Measurements from ENCODE around the gene NOX3.
"Not testable (repeated sequence)": the region's sequence is repeated elsewhere in the genome, so short reads cannot be mapped to it uniquely, and the experiment has no call there.

Gene NOX3

GRCh38 chr6:155398221-155398620 is 57.4 kb downstream of the NOX3 start:
- DNase-seq = no peak

- DNase-seq = no peak
Observed at GRCh38 chr6:155397172-155397705, 58.4 kb downstream of the NOX3 start.

GRCh38 chr6:155396605-155397004 is 59.0 kb downstream of the NOX3 start:
- no peak for DNase-seq

- DNase-seq = no peak
Observed at GRCh38 chr6:155395339-155395738, 60.3 kb downstream of the NOX3 start.

GRCh38 chr6:155389130-155389529 is 66.5 kb downstream of the NOX3 start:
- DNase-seq = no peak

- DNase-seq = no peak
Observed at GRCh38 chr6:155388591-155388990, 67.0 kb downstream of the NOX3 start.

- no peak for DNase-seq
Observed at GRCh38 chr6:155387481-155387880, 68.2 kb downstream of the NOX3 start.

GRCh38 chr6:155384321-155384952 is 71.2 kb downstream of the NOX3 start:
- no peak for DNase-seq

- no peak for DNase-seq
Observed at GRCh38 chr6:155383913-155384312, 71.7 kb downstream of the NOX3 start.

GRCh38 chr6:155382338-155382685 is 73.3 kb downstream of the NOX3 start:
- DNase-seq = no peak

GRCh38 chr6:155381673-155382337 is 73.8 kb downstream of the NOX3 start:
- DNase-seq = no peak

- DNase-seq = no peak
Observed at GRCh38 chr6:155380666-155381332, 74.8 kb downstream of the NOX3 start.

GRCh38 chr6:155378724-155379123 is 76.9 kb downstream of the NOX3 start:
- no peak for DNase-seq

GRCh38 chr6:155378276-155378675 is 77.4 kb downstream of the NOX3 start:
- DNase-seq = no peak

GRCh38 chr6:155377061-155377460 is 78.6 kb downstream of the NOX3 start:
- DNase-seq = no peak

- DNase-seq = no peak
Observed at GRCh38 chr6:155375801-155376200, 79.8 kb downstream of the NOX3 start.

GRCh38 chr6:155374681-155375080 is 81.0 kb downstream of the NOX3 start:
- DNase-seq = no peak

GRCh38 chr6:155373276-155373675 is 82.4 kb downstream of the NOX3 start:
- DNase-seq = no peak

GRCh38 chr6:155372256-155372655 is 83.4 kb downstream of the NOX3 start:
- DNase-seq = no peak

- no peak for DNase-seq
Observed at GRCh38 chr6:155371230-155371629, 84.4 kb downstream of the NOX3 start.

- no peak for DNase-seq
Observed at GRCh38 chr6:155366325-155366724, 89.3 kb downstream of the NOX3 start.

- DNase-seq = no peak
Observed at GRCh38 chr6:155364844-155365437, 90.7 kb downstream of the NOX3 start.

- DNase-seq = not testable (repeated sequence)
Observed at GRCh38 chr6:155364021-155364420, 91.6 kb downstream of the NOX3 start.
